Heart right ventricle (tissue), 16 donors: ENCODE results near the gene NAT10. TPM values are rescaled to one million over a fixed set of nuclear protein-coding genes. Genes with fewer than 3 reads are reported as not detected.

Experiments
- ATAC-seq, 8 donors: fragments of 200-7000 bp; cut with Tn5 transposase; one replicate each; pipeline ENCODE4 v1.9.1; 2020; ENCODE audit warnings: mild to moderate bottlenecking in 8 of 8, moderate library complexity in 8 of 8, moderate number of reproducible peaks in 1 of 8
- DNase-seq, 2 donors: peaks; one replicate each; pipeline ENCODE4 v3.0.0-alpha.2; 2020
- H3K27ac ChIP-seq, 10 donors: fragments of 200-600 bp; sonication (generic) in 2 of 10; one replicate each; pipeline versions ENCODE4 v1.5.0 to v1.8.0; 2020 to 2022; ENCODE audit warnings: mild to moderate bottlenecking in 3 of 10
- H3K27me3 ChIP-seq, 7 donors: fragments of 200-600 bp; one replicate each; pipeline ENCODE4 v1.8.0; 2021 to 2022; ENCODE audit warnings: mild to moderate bottlenecking in 2 of 7
- H3K36me3 ChIP-seq, 9 donors: fragments of 200-600 bp; sonication (generic) in 1 of 9; one replicate each; pipeline versions ENCODE4 v1.5.0 to v1.8.0; 2020 to 2022; ENCODE audit warnings: mild to moderate bottlenecking in 2 of 9
- H3K4me1 ChIP-seq, 9 donors: fragments of 200-600 bp; sonication (generic) in 1 of 9; one replicate each; pipeline versions ENCODE4 v1.5.0 to v1.8.0; 2020 to 2022; ENCODE audit warnings: mild to moderate bottlenecking in 4 of 9
- H3K4me3 ChIP-seq, 10 donors: fragments of 200-600 bp; sonication (generic) in 2 of 10; one replicate each; pipeline versions ENCODE4 v1.5.0 to v1.8.0; 2020 to 2022; ENCODE audit warnings: mild to moderate bottlenecking in 7 of 10, moderate library complexity in 2 of 10
- H3K9me3 ChIP-seq, 11 donors: fragments of 200-600 bp in 10 of 11; sonication (generic) in 2 of 11; one replicate each; pipeline versions ENCODE4 v1.5.0 to v1.8.0; 2013 to 2022; ENCODE audit warnings: mild to moderate bottlenecking in 2 of 11, control low read depth in 1 of 11, moderate library complexity in 1 of 11
- WGBS, 2 donors: extraction: QIAGEN DNeasy Blood & Tissue Kit; methylation state at CpG; one replicate each; pipeline ENCODE4 v1.1.7; 2013; ENCODE audit warnings: inconsistent platforms in 1 of 2; 5-methylcytosine and 5-hydroxymethylcytosine counted together
- intact Hi-C, 10 donors: fragments of 100-400 bp; cut with DNase I; formaldehyde crosslinking; loops; one replicate each; pipeline versions ENCODE4 v1.11.1 to v1.14.2; 2022
- polyA plus RNA-seq, 2 donors: library from polyadenylated mRNA; stranded (reverse); fragments of 200-250 nt; gene quantifications; one replicate each; pipeline ENCODE4 v1.2.3, GENCODE V29; 2013
- total RNA-seq, 10 donors: library from RNA; stranded (reverse); fragmentation: NEBNext Ultra II Directional in 3 of 10; extraction: Animal tissue kit (Norgen Biotek cat#: 25700) in 3 of 10; gene quantifications; one replicate each; pipeline versions ENCODE4 v1.2.1 to v1.2.4, GENCODE V29; 2021 to 2023
- TF ChIP-seq, protein P1 (sequence below), 9 donors: fragments of 200-600 bp; sonication (generic) in 2 of 9; IDR thresholded peaks; one replicate each; pipeline versions ENCODE4 v1.5.0 to v1.8.0; 2021 to 2022; ENCODE audit warnings: antibody characterized with exemption in 9 of 9, mild to moderate bottlenecking in 5 of 9, moderate library complexity in 1 of 9
- donor health status: Arrhythmogenic right ventricular cardiomyopathy.
- donor health status: ischemic (EF 13 %, LVEDD 7.1; RV severe dilation, severe dysfunction).
- donor health status: healthy with polysubstance abuse.
- donor health status: DM: no; HTN: yes; CAD: no.
- donor health status: DM: no; HTN: no; CAD: no.
- donor health status: ischemic (EF 25% LVEDD 6.9; RV normal size, moderate dysfunction).
- donor health status: ischemic (EF 25% LVEDD 5.7; RV mildly dilated, moderate dysfunction).
- donor health status: healthy.
- donor health status: DM: yes; HTN: yes; CAD: no.
- donor health status: Ischemic cardiomyopathy.
- donor health status: ischemic (EF 35%, LVEDD 5.7; RV mildly dilated, moderate dysfunction).
- donor health status: nonischemic (EF 11% LVEDD 7.7; RV severe dilation, severe dysfunction).
- donor health status: DM: yes; HTN: yes; CAD: no.
- donor health status: PGD.
- donor health status: ischemic (EF 29% LVEDD 5.4; RV normal size, mild dysfunction).
- donor health status: nonischemic (EF 23%, LVEDD 6.1; RV moderate dilation, normal function).

NAT10 gene
- total and polyA plus RNA-seq, 12 donors = 16.2 to 26.4 (median 21.9) TPM

DNA sequence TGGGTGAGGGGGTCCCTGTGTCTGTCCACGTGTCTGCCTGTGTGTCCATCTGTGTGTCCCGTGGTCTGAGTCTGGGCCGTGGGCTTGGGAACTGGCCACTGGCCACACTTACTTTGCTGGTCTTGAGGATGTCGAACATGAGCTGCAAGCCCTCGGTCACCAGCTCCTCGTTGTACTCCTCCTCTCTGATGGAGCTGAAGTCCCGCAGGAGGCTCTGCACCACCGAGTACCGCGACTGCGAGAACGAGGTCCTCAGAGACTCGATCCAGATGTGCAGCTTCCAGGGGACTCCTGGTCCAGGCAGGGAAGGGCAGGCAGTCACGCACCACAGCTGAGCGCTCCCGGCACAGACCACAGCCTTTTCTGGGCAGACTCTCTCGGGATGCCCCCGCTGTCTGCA lies 55.4 kb downstream of the NAT10 start:
- Histone ChIP-seq H3K4me3 (no peak overlapping the region), H3K36me3 (peaks cover 0 to 61% (median 11%) of the 10 kb centered on the region in 9 donors), H3K4me1 (peaks cover 0 to 24% (median 10%) of the 10 kb centered on the region in 9 donors), H3K9me3 (no peaks in the 10 kb centered on the region), H3K27ac (no peak overlapping the region), H3K27me3 (no peaks in the 10 kb centered on the region)
- TF ChIP-seq, protein P1, sequence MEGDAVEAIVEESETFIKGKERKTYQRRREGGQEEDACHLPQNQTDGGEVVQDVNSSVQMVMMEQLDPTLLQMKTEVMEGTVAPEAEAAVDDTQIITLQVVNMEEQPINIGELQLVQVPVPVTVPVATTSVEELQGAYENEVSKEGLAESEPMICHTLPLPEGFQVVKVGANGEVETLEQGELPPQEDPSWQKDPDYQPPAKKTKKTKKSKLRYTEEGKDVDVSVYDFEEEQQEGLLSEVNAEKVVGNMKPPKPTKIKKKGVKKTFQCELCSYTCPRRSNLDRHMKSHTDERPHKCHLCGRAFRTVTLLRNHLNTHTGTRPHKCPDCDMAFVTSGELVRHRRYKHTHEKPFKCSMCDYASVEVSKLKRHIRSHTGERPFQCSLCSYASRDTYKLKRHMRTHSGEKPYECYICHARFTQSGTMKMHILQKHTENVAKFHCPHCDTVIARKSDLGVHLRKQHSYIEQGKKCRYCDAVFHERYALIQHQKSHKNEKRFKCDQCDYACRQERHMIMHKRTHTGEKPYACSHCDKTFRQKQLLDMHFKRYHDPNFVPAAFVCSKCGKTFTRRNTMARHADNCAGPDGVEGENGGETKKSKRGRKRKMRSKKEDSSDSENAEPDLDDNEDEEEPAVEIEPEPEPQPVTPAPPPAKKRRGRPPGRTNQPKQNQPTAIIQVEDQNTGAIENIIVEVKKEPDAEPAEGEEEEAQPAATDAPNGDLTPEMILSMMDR (IDR thresholded peaks at IDR 0.05) = no peak
- ATAC-seq (no peak), DNase-seq (no peak)
- 84 to 88% methylated on average over 18 of the region's 18 CpGs for WGBS, 2 donors
- intact Hi-C loops = no loop called here

DNA sequence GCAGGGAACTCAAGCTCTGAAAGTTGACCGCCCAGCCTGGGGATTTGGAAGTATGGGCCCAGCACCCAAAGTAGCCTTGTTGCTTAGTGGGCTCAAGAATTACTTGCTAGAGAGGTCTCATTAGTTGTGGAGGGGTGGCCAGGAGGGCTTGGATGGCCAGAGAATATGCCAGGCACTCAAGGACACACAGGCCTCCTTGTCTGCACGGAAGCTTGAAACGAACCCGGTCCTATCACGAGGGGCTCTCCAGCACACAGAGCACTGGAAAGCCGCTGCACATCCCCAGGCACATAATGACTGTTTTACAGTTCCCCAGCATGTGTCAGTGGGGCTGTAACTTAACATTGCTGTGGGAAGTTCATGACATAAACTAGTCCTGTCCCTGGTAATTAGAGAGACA lies 55.9 kb downstream of the NAT10 start:
- no peaks in the 10 kb centered on the region for H3K27me3 ChIP-seq
- no peak for ATAC-seq
- DNase-seq = no peak
- peaks cover 0 to 20% (median 10%) of the 10 kb centered on the region in 9 donors for H3K4me1 ChIP-seq
- peaks cover 0 to 65% (median 11%) of the 10 kb centered on the region in 9 donors for H3K36me3 ChIP-seq
- H3K9me3 ChIP-seq = no peaks in the 10 kb centered on the region
- intact Hi-C loops = no loop called here
- no peak overlapping the region for H3K27ac ChIP-seq
- WGBS, 2 donors = 91 to 93% methylated on average over 6 of the region's 6 CpGs
- TF ChIP-seq, protein P1 (IDR thresholded peaks at IDR 0.05) = no peak
- H3K4me3 ChIP-seq = no peak overlapping the region

DNA sequence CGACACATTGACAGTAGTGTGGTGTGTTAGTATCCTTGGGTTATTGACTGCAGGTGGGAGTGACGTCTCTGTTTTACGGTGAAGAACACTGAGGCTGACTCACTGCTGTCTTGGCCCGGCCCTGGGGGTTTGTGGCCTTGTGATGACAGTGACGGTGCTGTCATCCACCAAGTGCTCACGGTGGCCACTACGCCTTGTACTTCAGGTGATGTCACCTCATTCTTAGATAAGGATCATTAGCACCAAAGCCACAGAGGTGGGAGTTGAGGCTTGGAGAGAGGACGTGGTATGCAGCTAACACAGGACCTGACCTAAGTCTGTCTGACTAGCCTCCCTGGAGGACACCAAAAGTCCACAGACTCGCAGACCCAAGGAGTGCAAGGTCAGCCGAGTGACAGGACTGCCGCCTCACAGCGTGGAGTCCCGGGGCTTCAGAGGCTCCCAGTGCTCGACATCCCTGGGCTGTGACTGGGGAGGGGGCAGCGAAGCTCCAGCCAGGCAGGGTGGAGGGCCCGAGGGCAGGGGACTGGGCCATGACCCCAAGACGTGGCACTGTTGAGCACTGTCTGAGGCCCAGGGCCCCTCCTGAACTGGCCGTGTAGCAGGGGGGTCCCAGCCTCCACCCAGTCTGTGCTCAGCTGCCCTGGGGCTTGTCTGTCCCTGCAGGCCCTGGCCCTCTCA lies 56.5 kb downstream of the NAT10 start:
- 80 to 83% methylated on average over 18 of the region's 18 CpGs for WGBS, 2 donors
- DNase-seq = no peak
- H3K9me3 ChIP-seq = no peaks in the 10 kb centered on the region
- no peaks in the 10 kb centered on the region for H3K27me3 ChIP-seq
- H3K4me3 ChIP-seq = no peak overlapping the region
- intact Hi-C loops = no loop called here
- TF ChIP-seq, protein P1 (IDR thresholded peaks at IDR 0.05) = no peak
- no peak for ATAC-seq
- no peak overlapping the region for H3K27ac ChIP-seq
- H3K4me1 ChIP-seq = peaks cover 0 to 20% (median 10%) of the 10 kb centered on the region in 9 donors
- H3K36me3 ChIP-seq = peaks cover 0 to 70% (median 14%) of the 10 kb centered on the region in 9 donors

DNA sequence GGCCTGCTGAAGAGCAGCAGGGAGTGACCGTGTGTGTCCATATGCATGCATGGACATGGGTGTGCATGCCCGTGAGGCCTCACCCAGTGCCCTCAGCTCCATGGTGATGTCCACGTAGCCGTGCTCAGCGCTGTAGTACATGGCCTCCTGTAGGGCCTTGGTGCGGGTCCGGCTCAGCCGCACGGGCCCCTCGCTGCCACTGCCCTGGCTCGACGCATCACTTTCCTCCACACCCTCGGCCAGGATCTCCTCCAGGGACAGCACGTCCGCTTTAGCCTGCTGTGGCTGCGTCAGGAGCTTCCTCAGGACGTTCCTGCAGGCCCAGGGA lies 57.0 kb downstream of the NAT10 start:
- intact Hi-C loops = no loop called here
- no peak for DNase-seq
- Histone ChIP-seq H3K9me3 (no peaks in the 10 kb centered on the region), H3K4me3 (no peak overlapping the region), H3K4me1 (peaks cover 0 to 16% (median 7%) of the 10 kb centered on the region in 9 donors), H3K27me3 (no peaks in the 10 kb centered on the region), H3K36me3 (peaks cover 0 to 73% (median 14%) of the 10 kb centered on the region in 9 donors), H3K27ac (no peak overlapping the region)
- ATAC-seq = no peak
- WGBS, 2 donors = 87 to 90% methylated on average over 17 of the region's 17 CpGs
- TF ChIP-seq, protein P1 (IDR thresholded peaks at IDR 0.05) = no peak
